NCI-H2196 treated with DMSO at 0.1 percent for 48 hours (cell line): Measurements from ENCODE around the gene PDE1C.

Source experiments
- DNase-seq: peaks from one replicate; lab custom pipeline; 2025; ENCODE audit not compliant: unreplicated experiment; lab: John Stamatoyannopoulos, UW

The PDE1C gene

DNA sequence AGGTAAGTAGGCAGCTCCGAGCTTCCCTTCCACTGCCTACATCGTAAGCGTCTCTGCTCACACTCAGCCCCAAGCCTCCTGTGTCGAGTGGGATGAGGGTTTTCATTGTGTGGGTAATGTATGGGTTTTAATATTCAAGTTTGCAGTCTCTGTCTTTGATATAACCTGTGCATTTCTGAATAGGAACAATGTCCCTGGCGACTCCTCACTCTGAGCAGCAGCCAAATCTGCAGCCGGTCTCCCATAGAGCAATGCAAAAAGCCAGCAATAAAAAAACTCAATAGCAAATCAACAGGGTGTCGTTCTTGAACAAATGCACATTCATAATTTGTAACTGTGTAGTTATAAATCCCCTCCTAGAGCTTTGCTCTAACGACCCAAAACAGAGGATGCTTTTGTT is 349.8 kb downstream of the PDE1C start:
- no peak for DNase-seq

GRCh38 chr7:31716355-31716754 is 353.9 kb downstream of the PDE1C start:
- DNase-seq: no peak

- no peak for DNase-seq
Observed at GRCh38 chr7:31710171-31710570, 360.0 kb downstream of the PDE1C start.

DNA sequence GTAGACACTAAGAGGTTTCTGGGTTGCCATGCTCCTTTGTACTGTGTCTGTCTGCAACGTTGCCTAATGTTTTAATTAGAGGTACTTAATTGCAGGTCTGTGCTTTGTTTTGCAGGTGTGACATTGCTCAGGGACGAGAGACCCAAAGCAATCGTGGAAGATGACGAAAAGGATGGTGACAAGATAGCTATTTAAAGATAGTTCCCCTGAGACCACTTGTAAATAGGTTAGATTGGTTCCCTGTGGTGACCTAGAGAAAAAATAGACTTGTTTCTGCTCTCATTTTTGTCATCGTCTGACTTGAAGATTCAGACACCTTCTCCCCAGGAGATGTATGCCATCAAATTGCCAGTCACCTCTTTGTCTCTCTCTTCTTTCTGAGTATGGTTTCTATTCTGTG is 363.1 kb downstream of the PDE1C start:
- DNase-seq: no peak

- DNase-seq: no peak
Observed at GRCh38 chr7:31705377-31705776, 364.8 kb downstream of the PDE1C start.

DNA sequence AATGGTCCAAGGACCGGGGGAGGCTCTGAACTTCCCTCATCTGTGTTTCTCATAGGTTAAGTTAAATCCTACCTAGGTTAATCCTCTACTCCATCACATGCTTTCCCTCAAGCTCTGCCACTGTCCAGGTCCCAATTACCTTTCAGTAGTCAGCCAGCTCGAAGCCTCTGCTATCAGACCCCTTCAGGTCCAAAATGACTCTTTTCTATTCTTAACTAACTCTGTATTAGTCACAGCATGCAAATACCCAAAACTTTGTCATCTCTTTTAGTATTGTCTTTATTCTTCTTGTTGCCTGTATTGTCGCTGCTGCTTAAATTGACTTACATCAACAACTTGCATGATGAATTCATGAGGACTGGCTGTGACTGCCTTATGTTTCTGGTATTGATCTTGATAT is 367.9 kb downstream of the PDE1C start:
- no peak for DNase-seq
